IPS DF 6.9 (cell line): ENCODE measurements around the gene LPCAT1.

Experiments used
- DNase-seq: peaks from one replicate; pipeline ENCODE4 v3.0.0-alpha.2; 2013; ENCODE audit warnings: low read depth, low spot score
- H3K27ac ChIP-seq: one replicate; pipeline ENCODE4 v1.5.1; 2013; ENCODE audit warnings: low read length, control low read depth
- H3K27me3 ChIP-seq: 2 replicates; pipeline ENCODE4 v1.6.1; 2013; ENCODE audit warnings: mild to moderate bottlenecking, low read length; ENCODE audit not compliant: control insufficient read depth, insufficient read depth
- H3K36me3 ChIP-seq: 2 replicates; pipeline ENCODE4 v1.6.1; 2013; ENCODE audit warnings: low read length; ENCODE audit not compliant: control insufficient read depth, insufficient read depth
- H3K4me1 ChIP-seq: 2 replicates; pipeline ENCODE4 v1.6.1; 2013; ENCODE audit warnings: low read length; ENCODE audit not compliant: control insufficient read depth, insufficient read depth
- H3K4me3 ChIP-seq: 2 replicates; pipeline ENCODE4 v1.5.1; 2013; ENCODE audit warnings: mild to moderate bottlenecking, low read length
- H3K9me3 ChIP-seq: 2 replicates; pipeline ENCODE4 v1.6.1; 2013; ENCODE audit warnings: low read length, inconsistent platforms; ENCODE audit not compliant: control insufficient read depth, insufficient read depth
- WGBS: extraction: QIAGEN DNeasy Blood & Tissue Kit; methylation state at CpG from one replicate; pipeline ENCODE4 v1.1.7; 2013; ENCODE audit warnings: mixed read lengths, missing lambda C conversion rate; ENCODE audit not compliant: insufficient read length, insufficient coverage; 5-methylcytosine and 5-hydroxymethylcytosine counted together

Gene LPCAT1

DNA sequence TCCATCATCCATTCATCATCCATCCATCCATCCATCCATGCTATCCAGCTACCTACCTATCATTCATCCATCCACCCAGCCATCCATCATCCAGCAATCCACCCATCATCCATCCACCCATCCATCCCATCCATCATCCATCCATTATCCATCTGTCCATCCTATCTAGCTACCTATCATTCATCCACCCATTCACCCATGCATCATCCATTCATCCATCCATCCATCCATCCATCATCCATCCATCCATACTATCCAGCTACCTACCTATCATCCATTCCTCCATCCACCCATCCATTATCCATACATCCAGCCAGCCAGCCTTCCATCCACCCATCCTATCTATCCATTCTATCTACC is 104.9 kb downstream of the LPCAT1 start:
- Histone ChIP-seq H3K27me3 (no peaks in the 10 kb centered on the region), H3K36me3 (no peaks in the 10 kb centered on the region), H3K4me1 (no peaks in the 10 kb centered on the region; the same call in 1 of the 2 replicates), H3K27ac (no peak overlapping the region), H3K4me3 (no peak overlapping the region), H3K9me3 (no peaks in the 10 kb centered on the region)
- DNase-seq = no peak

DNA sequence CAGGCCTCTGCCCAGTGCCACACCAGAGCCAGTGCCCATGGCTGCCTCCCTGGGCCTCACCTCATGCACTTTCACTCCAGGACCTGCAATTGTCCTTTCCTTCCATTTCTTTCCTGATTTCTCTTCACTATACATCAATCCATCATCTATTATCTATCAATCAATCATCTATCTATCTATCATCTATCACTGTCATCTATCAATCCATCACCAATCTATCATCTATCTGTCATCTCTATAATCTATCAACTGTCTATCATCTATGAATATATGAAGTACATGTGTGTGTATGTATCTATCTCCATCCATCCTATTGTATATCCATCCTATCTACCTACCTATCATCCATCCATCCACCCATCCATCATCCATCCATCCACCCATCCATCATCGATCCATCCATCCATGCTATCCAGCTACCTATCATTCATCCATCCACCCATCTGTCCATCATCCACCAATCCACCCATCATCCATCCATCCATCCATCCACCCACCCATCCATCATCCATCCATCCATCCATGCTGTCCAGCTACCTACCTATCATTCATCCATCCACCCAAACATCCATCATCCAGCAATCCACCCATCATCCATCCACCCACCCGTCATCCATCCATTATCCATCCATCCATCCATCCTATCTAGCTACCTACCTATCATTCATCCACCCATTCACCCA is 105.4 kb downstream of the LPCAT1 start:
- Histone ChIP-seq H3K9me3 (no peaks in the 10 kb centered on the region), H3K4me3 (no peak overlapping the region), H3K27ac (no peak overlapping the region), H3K4me1 (no peaks in the 10 kb centered on the region; the same call in 1 of the 2 replicates), H3K36me3 (no peaks in the 10 kb centered on the region), H3K27me3 (no peaks in the 10 kb centered on the region)
- DNase-seq = no peak
- 100% methylated on average over 2 of the region's 2 CpGs for WGBS

DNA sequence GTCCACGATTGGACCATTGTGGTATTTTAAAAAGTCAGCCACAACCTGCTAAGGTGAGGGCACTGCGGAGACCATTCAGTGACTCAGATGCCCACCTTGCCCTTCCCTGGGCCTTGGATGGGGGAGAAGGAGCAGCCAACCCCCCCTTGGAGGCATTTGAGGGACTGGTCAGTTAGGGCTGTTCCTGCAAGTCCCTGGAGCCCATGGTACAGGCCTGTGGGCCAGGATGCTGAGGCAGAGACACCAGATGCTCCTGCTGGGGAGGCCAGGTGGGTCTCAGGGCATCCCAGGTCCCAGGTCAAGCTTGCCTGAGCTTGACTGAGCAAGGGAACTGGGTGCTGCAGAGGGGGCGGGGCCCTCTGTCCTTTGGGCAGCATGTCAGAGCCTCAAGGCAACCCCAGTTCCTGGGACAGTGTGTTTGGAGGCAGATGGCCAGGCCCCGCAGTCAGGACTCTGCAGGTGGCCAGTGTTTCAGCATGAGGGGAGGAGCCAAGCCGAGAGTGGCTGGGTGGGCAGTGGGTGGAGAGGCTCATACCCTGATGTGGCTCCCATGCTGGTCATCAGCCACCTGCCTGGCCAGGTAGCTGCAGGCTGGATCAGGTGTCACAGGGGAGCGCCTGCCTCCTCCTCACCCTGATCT is 106.1 kb downstream of the LPCAT1 start:
- Histone ChIP-seq H3K36me3 (no peaks in the 10 kb centered on the region), H3K4me1 (no peaks in the 10 kb centered on the region; the same call in none of the 2 replicates), H3K9me3 (no peaks in the 10 kb centered on the region), H3K27me3 (no peaks in the 10 kb centered on the region), H3K27ac (no peak overlapping the region), H3K4me3 (no peak overlapping the region)
- WGBS = no CpG with 5 or more reads among the region's 6 CpGs
- no peak for DNase-seq

DNA sequence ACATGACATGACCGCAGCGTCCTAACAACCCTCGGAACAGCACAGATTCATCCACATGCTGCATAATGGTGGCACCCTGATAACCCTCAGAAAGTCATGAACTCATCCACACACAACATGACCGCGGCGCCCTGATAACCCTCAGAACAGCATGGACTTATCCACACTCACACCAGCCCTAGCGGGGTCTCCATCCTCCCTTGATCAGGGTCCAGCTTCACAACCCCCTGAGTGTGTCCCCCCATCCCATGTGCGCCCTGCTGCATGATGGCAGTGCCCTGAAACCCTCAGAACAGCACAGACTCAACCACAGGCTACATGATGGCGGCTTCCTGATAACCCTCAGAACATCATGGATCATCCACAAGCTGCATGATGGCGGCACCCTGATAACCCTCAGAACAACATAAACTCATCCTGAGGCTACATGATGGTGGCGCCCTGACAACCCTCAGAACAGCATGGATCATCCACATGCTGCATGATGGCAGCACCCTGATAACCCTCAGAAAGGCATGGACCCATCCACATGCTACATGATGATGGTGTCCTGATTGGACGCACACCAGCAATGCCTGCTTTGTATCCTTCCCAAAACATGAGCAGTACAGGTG is 106.8 kb downstream of the LPCAT1 start:
- Histone ChIP-seq H3K4me1 (no peaks in the 10 kb centered on the region; the same call in none of the 2 replicates), H3K36me3 (no peaks in the 10 kb centered on the region), H3K9me3 (no peaks in the 10 kb centered on the region), H3K27ac (no peak overlapping the region), H3K4me3 (no peak overlapping the region), H3K27me3 (no peaks in the 10 kb centered on the region)
- DNase-seq = no peak
- WGBS = no CpG with 5 or more reads among the region's 12 CpGs

DNA sequence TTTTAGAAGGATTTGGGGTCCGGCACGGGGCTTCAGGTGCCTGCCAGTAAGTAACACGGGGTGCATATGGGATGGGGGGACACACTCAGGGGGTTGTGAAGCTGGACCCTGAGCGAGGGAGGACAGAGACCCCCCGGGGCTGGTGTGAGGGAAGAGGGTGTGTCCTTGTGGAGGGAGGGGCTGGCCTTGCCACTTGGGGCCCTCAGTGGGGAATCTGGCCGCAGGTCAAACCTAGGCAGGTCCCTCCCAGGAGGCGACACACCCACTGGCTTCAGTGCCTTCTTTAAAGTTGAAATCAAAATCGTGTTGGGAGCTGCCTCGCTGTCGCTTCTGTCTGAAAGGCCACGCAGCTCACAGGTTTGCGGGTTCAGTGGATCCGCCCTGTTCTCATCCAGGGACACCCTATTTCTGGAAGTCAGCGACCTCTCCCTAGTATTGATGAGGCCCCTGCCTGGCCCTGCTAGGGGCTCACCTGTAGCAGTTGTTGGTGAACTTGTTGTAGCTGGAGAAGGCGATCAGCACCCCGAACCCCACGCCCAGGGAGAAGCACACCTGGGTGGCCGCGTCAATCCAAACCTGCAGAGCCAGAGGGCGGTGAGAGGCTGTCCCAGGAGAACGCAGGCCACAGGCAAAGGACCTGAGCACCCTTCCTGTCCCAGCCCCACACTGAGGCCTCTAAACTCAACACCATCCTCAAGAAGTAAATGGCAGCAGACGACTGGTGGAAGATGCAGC is 108.0 kb downstream of the LPCAT1 start:
- Histone ChIP-seq H3K27me3 (no peaks in the 10 kb centered on the region), H3K36me3 (no peaks in the 10 kb centered on the region), H3K4me1 (no peaks in the 10 kb centered on the region; the same call in none of the 2 replicates), H3K27ac (no peak overlapping the region), H3K4me3 (no peak overlapping the region), H3K9me3 (no peaks in the 10 kb centered on the region)
- no CpG with 5 or more reads among the region's 22 CpGs for WGBS
- DNase-seq = no peak

DNA sequence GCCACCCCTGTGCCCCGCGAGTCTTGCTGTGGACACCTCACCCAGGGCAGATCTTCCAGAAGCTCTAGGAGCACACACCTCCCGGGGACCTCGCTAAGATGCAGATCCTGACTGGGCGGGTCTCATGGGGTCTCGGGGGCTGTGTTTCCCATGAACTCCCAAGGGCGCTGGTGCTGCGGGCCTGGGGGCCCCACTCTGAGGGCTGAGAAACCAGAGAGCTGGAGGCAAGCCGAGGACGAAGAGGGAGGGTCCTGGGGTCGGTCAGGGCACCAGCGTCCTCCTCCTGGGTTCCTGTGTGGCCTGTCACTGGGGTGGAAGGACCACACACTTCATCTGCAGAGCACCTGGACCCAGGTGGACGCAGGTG is 108.7 kb downstream of the LPCAT1 start:
- no CpG with 5 or more reads among the region's 13 CpGs for WGBS
- Histone ChIP-seq H3K27me3 (no peaks in the 10 kb centered on the region), H3K9me3 (no peaks in the 10 kb centered on the region), H3K4me1 (no peaks in the 10 kb centered on the region; the same call in none of the 2 replicates), H3K4me3 (no peak overlapping the region), H3K27ac (no peak overlapping the region), H3K36me3 (no peaks in the 10 kb centered on the region)
- DNase-seq = no peak

DNA sequence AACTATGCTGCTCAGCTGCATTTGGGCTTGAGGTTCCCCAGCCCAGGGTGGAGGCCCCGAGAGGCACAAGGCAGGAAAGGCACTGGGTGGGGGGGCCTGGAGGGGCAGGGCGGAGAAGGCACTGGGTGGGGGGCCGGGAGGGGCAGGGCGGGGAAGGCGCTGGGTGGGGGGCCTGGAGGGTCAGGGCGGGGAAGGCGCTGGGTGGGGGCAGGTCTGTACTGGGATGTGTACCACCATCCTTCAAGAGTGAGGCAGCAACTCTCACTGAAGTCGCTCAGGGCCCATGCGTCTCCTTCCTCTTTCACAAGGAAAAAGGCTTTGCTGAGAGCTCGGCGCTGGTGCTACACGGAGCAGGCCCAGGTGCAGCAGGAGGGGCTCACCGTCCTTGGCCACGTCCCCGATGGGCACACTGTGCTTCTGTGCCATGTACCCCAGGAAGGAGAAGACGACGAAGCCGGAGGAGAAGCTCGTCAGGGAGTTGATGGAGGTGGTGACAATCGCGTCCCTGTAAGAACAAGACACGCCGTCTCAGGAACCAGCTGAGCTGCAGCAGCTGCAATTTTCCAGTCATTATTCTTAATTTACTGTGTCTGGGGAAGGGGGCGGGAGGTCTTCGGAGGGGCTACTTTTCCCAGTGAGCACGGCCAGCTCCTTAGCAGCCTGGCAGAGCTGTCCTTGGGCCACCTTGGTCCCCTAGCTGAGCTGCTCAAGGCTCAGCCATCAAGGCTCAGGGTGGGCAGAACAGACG is 109.3 kb downstream of the LPCAT1 start:
- WGBS = no CpG with 5 or more reads among the region's 27 CpGs

DNA sequence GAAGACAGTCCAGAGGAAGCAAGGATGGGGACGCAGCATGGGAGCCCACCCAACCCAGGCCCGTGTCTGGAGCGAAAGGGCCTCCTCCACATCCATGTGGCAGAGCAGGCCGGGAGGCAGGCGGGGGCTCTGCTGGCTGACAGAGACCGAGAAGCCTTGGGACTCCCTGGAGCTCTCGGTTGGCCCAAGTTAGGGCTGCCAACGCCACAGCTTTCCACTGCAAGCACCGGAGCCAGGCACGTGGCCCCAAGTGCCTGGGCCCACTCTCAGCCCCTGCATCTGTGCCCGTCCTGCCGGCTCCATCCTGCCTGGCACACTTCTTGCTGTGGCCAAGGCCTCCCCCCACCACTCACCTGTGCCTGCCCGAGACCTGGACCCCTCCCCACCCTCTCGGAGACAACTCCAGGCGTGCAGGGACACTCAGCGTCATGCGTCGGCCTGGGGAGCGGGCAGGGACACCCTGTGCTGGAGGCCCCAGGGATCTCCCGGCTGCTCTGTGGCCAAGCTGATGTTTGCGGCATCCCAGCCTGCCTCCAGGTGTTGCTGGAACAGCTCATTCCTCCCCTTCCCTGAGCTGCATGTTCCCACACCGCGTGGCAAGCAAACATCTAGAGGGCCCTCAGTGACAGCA is 110.0 kb downstream of the LPCAT1 start:
- Histone ChIP-seq H3K4me1 (no peaks in the 10 kb centered on the region; the same call in none of the 2 replicates), H3K4me3 (no peak overlapping the region), H3K27me3 (no peaks in the 10 kb centered on the region), H3K27ac (no peak overlapping the region), H3K36me3 (no peaks in the 10 kb centered on the region), H3K9me3 (no peaks in the 10 kb centered on the region)
- DNase-seq = no peak
- no CpG with 5 or more reads among the region's 23 CpGs for WGBS

More for the DNA sequence above, 109.3 kb downstream of the LPCAT1 start:
- Histone ChIP-seq H3K9me3 (no peaks in the 10 kb centered on the region), H3K4me3 (no peak overlapping the region), H3K36me3 (no peaks in the 10 kb centered on the region), H3K4me1 (no peaks in the 10 kb centered on the region; the same call in none of the 2 replicates), H3K27ac (no peak overlapping the region), H3K27me3 (no peaks in the 10 kb centered on the region)
- no peak for DNase-seq

DNA sequence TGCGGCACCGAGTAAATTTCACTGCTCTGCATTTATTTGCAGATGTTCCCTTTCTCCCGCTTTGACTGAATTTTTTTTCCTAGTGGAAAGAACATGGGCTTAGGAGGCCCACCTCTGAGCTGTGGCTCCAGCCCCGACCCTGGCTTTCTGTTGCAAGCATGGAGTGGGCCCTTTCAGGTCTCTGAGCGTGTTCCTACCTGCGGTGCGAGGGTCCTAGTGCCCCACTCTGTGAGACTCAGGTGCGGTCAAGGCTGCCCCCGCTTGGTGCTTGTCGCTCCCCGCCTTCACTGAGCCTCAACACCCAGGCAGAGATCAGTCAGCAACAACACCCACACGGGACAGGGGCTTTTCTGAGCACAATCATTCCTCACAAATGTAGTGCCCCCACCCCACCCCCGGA is 110.5 kb downstream of the LPCAT1 start:
- Histone ChIP-seq H3K9me3 (no peaks in the 10 kb centered on the region), H3K27me3 (no peaks in the 10 kb centered on the region), H3K27ac (no peak overlapping the region), H3K4me1 (no peaks in the 10 kb centered on the region; the same call in none of the 2 replicates), H3K36me3 (no peaks in the 10 kb centered on the region), H3K4me3 (no peak overlapping the region)
- no CpG with 5 or more reads among the region's 13 CpGs for WGBS
- no peak for DNase-seq
